Choroid plexus epithelial cell (primary cell): ENCODE measurements around the gene NKD1.

Experiments
- DNase-seq: peaks from one replicate; pipeline ENCODE4 v3.0.0-alpha.2; 2010; ENCODE audit warnings: low read depth
- H3K4me3 ChIP-seq: 2 replicates; pipeline ENCODE4 v1.5.1; 2011; ENCODE audit warnings: low read depth, mild to moderate bottlenecking, control low read depth, low read length, moderate library complexity
- TF ChIP-seq, protein P1 (sequence below): conservative IDR thresholded peaks from 2 replicates; pipeline ENCODE4 v1.5.1; 2011; ENCODE audit warnings: low read depth, mild to moderate bottlenecking, control low read depth, inconsistent platforms, low read length, moderate library complexity

NKD1 gene

DNA sequence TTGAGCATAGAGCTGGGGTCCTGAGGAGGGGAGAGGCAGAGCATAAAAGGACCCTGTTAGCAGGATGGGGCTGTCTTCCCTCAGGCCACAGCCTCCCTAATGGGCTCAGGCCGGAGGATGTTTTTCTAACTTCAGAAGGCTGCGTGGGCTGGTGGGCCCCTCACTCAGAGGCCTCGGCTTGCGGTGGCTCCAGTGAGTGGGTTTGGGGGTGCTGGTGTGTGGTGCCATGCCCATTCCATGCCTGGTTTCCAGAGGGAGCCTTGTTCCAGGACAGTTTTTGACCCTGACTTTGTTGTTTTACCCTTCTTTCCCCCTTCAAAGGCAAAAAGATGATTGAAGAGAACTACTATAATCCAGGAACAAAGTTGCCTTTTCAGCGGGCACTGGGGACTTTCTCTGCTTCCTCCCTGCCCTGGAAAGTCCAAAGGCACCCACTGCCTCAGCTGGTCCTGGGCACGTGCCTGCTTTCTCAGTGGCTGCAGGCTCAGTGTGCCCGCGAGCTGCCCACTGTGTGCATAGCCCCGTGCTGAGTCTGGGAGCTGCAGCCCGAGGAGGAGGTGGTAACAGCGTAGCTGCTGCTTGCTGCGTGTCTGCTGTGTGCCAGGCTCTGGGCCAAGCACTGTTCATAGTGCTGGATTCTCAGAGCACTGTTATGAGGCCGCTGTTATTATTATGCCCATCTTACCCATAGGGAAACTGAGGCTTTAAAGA, 11.8 kb downstream of the NKD1 start:
- no peak for DNase-seq
- TF ChIP-seq, protein P1, sequence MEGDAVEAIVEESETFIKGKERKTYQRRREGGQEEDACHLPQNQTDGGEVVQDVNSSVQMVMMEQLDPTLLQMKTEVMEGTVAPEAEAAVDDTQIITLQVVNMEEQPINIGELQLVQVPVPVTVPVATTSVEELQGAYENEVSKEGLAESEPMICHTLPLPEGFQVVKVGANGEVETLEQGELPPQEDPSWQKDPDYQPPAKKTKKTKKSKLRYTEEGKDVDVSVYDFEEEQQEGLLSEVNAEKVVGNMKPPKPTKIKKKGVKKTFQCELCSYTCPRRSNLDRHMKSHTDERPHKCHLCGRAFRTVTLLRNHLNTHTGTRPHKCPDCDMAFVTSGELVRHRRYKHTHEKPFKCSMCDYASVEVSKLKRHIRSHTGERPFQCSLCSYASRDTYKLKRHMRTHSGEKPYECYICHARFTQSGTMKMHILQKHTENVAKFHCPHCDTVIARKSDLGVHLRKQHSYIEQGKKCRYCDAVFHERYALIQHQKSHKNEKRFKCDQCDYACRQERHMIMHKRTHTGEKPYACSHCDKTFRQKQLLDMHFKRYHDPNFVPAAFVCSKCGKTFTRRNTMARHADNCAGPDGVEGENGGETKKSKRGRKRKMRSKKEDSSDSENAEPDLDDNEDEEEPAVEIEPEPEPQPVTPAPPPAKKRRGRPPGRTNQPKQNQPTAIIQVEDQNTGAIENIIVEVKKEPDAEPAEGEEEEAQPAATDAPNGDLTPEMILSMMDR, result no peak
- no peak overlapping the region for H3K4me3 ChIP-seq

DNA sequence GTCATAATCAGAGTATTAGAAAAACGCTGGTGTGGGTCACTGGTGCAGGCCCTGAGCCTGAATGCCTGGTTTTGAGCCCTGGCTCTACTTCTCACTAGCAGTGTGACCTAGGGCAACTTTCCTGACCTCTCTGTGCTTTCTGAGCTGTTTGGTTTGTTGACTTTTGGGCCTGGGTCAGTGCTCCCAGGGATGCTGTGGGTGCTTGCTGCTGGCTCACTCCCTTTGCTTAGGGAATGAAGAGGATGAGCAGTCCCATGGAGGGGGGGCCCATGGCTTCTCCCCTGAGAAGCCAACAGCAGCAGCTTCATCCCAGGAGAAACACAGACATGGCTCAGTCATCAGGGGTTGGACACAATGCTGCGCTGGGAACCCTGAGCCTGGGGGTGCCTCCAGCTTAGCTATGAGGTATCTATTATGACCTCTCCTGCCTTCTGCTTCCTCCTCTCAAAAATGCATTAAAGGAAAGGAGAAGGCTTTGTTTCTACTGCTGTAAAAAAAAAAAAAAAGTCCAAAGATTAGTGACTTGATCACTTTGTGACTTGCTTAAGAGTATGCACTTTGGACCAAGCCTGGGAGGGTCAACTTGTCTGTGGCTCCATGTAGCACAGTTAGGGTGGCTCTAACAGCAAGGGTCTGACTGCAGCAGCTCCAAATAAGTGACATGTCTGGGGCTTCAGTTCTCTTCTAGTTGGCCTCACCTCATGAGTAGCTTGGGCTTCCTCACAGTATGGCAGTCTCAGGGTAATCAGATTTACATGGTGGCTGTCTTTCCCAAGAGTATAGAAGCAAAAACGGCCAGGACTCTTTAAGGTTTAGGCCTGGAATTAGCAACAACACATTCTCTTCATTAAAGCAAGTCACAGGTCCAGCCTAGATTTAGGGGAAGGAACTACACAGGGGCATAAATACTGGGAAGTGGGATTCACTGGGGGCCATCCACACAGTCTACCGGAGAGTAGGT, 13.0 kb downstream of the NKD1 start:
- DNase-seq, result no peak
- TF ChIP-seq, protein P1, result no peak
- H3K4me3 ChIP-seq, result no peak overlapping the region

DNA sequence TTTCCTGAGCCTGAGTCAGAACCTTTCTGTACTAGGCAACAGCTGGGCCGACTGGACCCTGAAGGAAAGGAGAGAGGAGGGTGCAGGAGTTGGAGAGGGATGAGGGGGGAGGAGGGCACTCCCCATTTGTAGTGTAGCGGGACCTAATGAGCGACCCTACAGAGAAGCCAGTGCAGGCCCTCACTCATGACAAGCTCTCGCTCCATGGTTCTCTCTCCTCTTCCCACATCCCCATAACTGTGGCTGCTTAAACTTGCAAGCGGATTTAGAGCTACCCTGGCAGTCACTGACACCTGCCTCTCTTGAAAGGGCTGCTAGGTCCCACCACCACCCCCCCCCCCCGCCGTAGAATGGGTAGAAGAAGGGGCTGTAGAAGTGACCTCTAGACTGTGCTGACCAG, 14.5 kb downstream of the NKD1 start:
- DNase-seq, result no peak
- TF ChIP-seq, protein P1, result no peak
- H3K4me3 ChIP-seq, result no peak overlapping the region

DNA sequence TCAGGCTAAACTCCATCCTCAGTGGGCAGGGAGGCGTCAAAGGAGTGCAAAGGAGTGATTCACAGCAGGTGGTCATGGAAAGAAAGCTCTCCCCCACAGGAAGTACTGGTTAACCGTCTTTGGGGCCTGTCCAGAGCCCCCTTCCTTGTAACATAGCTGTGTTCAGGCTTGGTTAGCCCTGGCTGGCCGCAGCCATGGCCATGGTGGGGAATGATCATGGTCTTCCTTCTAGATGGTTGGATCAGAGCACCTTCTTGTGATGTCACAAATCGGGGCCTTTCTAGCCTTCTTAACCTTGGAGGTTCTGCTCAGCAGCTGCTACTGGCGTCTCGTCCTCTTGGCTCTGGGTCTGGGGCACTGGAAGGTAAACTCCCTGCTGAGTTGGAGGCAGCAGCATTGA, 15.8 kb downstream of the NKD1 start:
- DNase-seq, result no peak
- TF ChIP-seq, protein P1, result no peak
- no peak overlapping the region for H3K4me3 ChIP-seq

DNA sequence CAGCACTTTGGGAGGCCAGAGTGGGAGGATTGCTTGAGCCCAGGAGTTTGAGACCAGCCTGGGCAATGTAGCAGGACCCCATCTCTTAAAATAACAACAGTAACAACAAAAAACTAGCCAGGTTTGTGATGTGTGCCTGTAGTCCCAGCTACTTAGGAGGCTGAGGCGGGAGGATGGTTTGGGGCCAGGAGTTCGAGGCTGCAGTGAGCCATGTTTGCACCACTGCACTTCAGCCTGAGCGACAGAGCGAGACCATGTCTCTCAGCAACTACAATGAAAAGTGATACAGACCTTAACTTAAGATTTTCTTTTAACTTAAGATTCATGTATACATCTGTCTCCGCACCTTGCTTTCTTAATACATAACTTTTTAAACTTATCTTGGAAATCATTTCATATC, 17.2 kb downstream of the NKD1 start:
- TF ChIP-seq, protein P1, result no peak
- H3K4me3 ChIP-seq, result no peak overlapping the region
- DNase-seq, result no peak

DNA sequence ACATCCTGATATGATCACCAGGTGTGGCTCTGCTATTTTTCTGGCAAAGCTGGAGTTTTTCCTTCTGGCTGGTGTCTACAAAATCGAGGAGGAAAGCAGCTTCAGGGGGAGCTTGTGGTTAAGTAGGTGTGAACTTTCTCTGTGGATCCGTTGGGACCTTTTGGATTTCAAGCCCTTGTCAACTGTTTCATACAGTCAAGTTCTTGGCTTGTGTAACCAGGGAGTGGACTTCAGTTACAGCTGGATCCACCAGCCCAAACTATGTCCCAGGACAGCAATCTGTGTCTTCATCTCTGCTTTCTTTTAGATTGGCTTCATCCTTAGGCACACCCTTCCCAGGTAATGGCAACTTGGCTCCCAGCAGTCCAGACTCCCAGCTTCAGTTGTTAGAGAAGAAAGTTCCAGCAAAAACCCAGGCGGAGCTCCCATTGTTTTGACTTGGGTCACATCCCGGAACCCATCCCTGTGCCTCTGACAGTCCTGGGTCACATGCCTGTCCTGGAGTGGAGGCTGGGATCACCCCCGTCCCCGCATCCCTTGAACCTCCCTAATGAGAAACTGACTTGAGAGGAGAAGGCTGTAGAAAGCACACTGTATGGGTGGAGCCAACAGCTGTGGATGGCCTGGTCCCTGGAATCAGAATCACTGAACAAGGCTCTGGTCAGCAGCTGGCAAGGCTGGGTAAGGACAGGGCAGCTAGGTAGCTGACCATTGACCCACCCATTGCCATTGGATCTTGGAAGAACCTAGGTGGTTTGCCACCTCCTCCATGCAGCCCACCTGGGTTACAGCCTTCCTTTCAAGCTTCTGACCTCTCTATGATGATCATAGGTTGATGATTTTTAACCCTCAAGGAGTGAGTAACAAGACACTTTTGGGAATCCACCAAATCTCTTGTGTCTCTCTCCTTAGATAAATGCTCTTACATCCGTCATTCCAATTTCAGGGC, 18.1 kb downstream of the NKD1 start:
- TF ChIP-seq, protein P1, result no peak
- no peak overlapping the region for H3K4me3 ChIP-seq
- DNase-seq, result no peak
